K562 (cell line): ENCODE data around the gene GZF1. TPM values are rescaled to one million over a fixed set of nuclear protein-coding genes. Genes with fewer than 3 reads are reported as not detected.

Source experiments
- ATF7 ChIP-seq: fragments of 450-650 bp; IDR thresholded peaks from 2 replicates; pipeline ENCODE4 v1.7.1; 2014; ENCODE audit warnings: mild to moderate bottlenecking, moderate library complexity
- BACH1 ChIP-seq: fragments of 200-800 bp; sonication (Bioruptor generic); IDR thresholded peaks from 2 replicates; pipeline ENCODE4 v1.6.1; 2016; ENCODE audit warnings: missing genetic modification characterization, missing compliant biosample characterization
- CCNT2 ChIP-seq: IDR thresholded peaks from 2 replicates; pipeline ENCODE4 v1.6.1; 2011; ENCODE audit warnings: borderline replicate concordance, low read depth, mild to moderate bottlenecking, moderate library complexity, mixed read lengths, low read length; ENCODE audit not compliant: insufficient read length; ENCODE audit errors: extremely low read depth
- EGR1 ChIP-seq: fragments of 450-650 bp; conservative IDR thresholded peaks from 2 replicates; pipeline ENCODE4 v1.6.1; 2017; ENCODE audit warnings: mild to moderate bottlenecking
- FOXA1 ChIP-seq: fragments of 450-650 bp; IDR thresholded peaks from 2 replicates; pipeline ENCODE4 v1.6.1; 2016; ENCODE audit warnings: mild to moderate bottlenecking, borderline replicate concordance
- FOXP1 ChIP-seq: sonication (generic); formaldehyde crosslinking; IDR thresholded peaks from 2 replicates; pipeline ENCODE4 v1.8.0; 2022; ENCODE audit warnings: mild to moderate bottlenecking, missing genetic modification reagents
- HMG20B ChIP-seq: fragments of 250-450 bp; sonication (Bioruptor Pico); IDR thresholded peaks from 2 replicates; pipeline ENCODE4 v1.5.0; 2021; ENCODE audit warnings: mild to moderate bottlenecking
- MXI1 ChIP-seq: IDR thresholded peaks from 2 replicates; pipeline ENCODE4 v1.6.1; 2011; ENCODE audit warnings: low read depth, mild to moderate bottlenecking, improper control_type of control experiment, low read length
- NFRKB ChIP-seq: fragments of 450-650 bp; IDR thresholded peaks from 2 replicates; pipeline ENCODE4 v1.6.1; 2016; ENCODE audit warnings: low read depth
- RAD51 ChIP-seq: fragments of 450-650 bp; IDR thresholded peaks from 2 replicates; pipeline ENCODE4 v1.7.1; 2016; ENCODE audit warnings: low read depth, mild to moderate bottlenecking, borderline replicate concordance
- SNIP1 ChIP-seq: fragments of 450-650 bp; IDR thresholded peaks from 2 replicates; pipeline ENCODE4 v1.7.1; 2017; ENCODE audit warnings: low read depth, mild to moderate bottlenecking
- polyA plus RNA-seq, 8 experiments: library from polyadenylated mRNA; depleted of rRNA in 4 of 8; stranded (reverse) in 5 of 8; unstranded in 3 of 8; fragments of >200 nt; fragmentation: Nextera tagmentation in 2 of 8; fragmentation: Illumina TruSeq in 1 of 8; extraction: Ambion mirVana in 2 of 8; extraction: Trizol in 1 of 8; gene quantifications; 2 replicates each; pipeline versions ENCODE4 v1.2.1 to v1.2.3, GENCODE V29; 2011 to 2014; ENCODE audit warnings: inconsistent platforms in 1 of 8, missing spikeins in 1 of 8
- total RNA-seq, 7 experiments: library from RNA; depleted of rRNA in 6 of 7; stranded (reverse); fragments of >200 nt in 6 of 7; fragmentation: Illumina TruSeq in 2 of 7; extraction: Trizol in 2 of 7; gene quantifications; 2 replicates each; pipeline versions ENCODE4 v1.2.1 to v1.2.3, GENCODE V29; 2011 to 2021; ENCODE audit warnings: low replicate concordance in 1 of 7
- TF ChIP-seq, protein P1 (sequence below), 2 experiments: fragments of 250-450 bp in 1 of 2; fragments of 450-650 bp in 1 of 2; sonication (Bioruptor Pico) in 1 of 2; IDR thresholded peaks; 2 replicates each; pipeline versions ENCODE4 v1.6.1 to v1.8.0; 2016 to 2021; ENCODE audit warnings: mild to moderate bottlenecking in 2 of 2, moderate library complexity in 2 of 2, missing compliant biosample characterization in 1 of 2, missing genetic modification characterization in 1 of 2
- TF ChIP-seq, protein P2 (sequence below), 2 experiments: fragments of 450-650 bp in 1 of 2; IDR thresholded peaks; 2 replicates each; pipeline ENCODE4 v1.6.1; 2011 to 2017; ENCODE audit warnings: low read depth in 2 of 2, antibody characterized with exemption in 1 of 2, borderline replicate concordance in 1 of 2, low read length in 1 of 2, mild to moderate bottlenecking in 1 of 2, mixed read lengths in 1 of 2; ENCODE audit not compliant: control insufficient read depth in 1 of 2
- TF ChIP-seq, protein P3 (sequence below): fragments of 450-650 bp; formaldehyde crosslinking; IDR thresholded peaks from 2 replicates; pipeline ENCODE4 v1.4.0; 2020; ENCODE audit warnings: mild to moderate bottlenecking, moderate library complexity
- TF ChIP-seq, protein P4 (sequence below): sonication (generic); formaldehyde crosslinking; IDR thresholded peaks from 2 replicates; pipeline ENCODE4 v1.8.0; 2022; ENCODE audit warnings: mild to moderate bottlenecking, low read depth, missing genetic modification reagents
- TF ChIP-seq, protein P5 (sequence below): fragments of 450-650 bp; IDR thresholded peaks from 2 replicates; pipeline ENCODE4 v1.6.1; 2014; ENCODE audit warnings: low read depth, mild to moderate bottlenecking, moderate library complexity, borderline replicate concordance
- TF ChIP-seq, protein P6 (sequence below): fragments of 450-650 bp; formaldehyde crosslinking; IDR thresholded peaks from 2 replicates; pipeline ENCODE4 v1.4.0; 2020; ENCODE audit warnings: mild to moderate bottlenecking, moderate library complexity

Gene GZF1
- total and polyA plus RNA-seq, 9 of the 15 experiments (the other 6 are each of a cell fraction or from before 2014, with no cell fraction given): 1.2 to 15.7 (median 7.4) TPM

DNA sequence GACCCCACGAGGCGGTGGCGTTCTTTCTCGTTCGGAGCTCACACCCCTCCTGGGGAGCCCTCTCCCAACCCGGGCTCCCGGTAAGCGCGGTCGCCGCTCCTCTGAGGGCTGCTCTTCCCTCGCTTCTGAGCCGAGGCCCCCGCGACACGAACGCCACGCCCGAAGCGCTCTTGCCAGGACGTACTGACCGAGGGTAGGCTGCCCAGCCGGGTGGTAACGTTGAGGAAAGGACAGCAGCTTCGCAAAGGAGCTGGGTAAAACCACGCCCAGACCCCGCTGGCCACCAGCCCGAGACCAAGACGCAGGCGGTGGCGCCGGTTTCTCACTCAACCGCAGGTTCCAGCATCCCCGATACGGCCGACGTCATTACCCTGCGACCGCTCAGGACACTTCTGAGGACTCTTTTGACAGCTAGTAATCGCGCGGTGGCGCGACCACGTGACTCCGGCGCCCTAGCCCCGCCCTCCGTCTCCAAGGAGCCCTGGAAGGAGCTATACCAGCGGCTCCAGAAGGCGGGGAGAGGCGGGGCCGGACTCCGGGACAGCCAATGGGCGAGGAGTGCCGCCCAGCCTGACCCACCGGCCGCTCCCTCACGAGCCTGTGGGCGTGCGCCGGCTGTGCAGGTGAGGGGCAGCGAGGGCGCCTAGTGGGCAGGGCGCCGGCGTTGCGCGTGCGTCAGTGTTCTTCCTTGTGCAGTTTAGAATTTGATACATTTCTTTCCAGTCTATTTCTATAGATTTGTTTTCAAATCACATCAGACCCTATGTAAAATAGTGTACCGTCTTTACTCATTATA lies 4.0 kb upstream of the GZF1 start (continued):
- TF ChIP-seq, protein P1, sequence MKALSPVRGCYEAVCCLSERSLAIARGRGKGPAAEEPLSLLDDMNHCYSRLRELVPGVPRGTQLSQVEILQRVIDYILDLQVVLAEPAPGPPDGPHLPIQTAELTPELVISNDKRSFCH (CRISPR knock-in tag; IDR thresholded peaks at IDR 0.05): no peak
- TF ChIP-seq, protein P1 (tag; IDR thresholded peaks at IDR 0.05): no peak
- TF ChIP-seq, protein P2, sequence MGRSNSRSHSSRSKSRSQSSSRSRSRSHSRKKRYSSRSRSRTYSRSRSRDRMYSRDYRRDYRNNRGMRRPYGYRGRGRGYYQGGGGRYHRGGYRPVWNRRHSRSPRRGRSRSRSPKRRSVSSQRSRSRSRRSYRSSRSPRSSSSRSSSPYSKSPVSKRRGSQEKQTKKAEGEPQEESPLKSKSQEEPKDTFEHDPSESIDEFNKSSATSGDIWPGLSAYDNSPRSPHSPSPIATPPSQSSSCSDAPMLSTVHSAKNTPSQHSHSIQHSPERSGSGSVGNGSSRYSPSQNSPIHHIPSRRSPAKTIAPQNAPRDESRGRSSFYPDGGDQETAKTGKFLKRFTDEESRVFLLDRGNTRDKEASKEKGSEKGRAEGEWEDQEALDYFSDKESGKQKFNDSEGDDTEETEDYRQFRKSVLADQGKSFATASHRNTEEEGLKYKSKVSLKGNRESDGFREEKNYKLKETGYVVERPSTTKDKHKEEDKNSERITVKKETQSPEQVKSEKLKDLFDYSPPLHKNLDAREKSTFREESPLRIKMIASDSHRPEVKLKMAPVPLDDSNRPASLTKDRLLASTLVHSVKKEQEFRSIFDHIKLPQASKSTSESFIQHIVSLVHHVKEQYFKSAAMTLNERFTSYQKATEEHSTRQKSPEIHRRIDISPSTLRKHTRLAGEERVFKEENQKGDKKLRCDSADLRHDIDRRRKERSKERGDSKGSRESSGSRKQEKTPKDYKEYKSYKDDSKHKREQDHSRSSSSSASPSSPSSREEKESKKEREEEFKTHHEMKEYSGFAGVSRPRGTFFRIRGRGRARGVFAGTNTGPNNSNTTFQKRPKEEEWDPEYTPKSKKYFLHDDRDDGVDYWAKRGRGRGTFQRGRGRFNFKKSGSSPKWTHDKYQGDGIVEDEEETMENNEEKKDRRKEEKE (IDR thresholded peaks at IDR 0.05; ENCODE audit: borderline replicate concordance in 1 of 2, control insufficient read depth in 1 of 2, low read depth in 2 of 2, low read length in 1 of 2): no peak
- no peak for TF ChIP-seq NFRKB
- peak; percentile 79; the same call in 1 of the 2 replicates for TF ChIP-seq MXI1
- TF ChIP-seq, protein P3, sequence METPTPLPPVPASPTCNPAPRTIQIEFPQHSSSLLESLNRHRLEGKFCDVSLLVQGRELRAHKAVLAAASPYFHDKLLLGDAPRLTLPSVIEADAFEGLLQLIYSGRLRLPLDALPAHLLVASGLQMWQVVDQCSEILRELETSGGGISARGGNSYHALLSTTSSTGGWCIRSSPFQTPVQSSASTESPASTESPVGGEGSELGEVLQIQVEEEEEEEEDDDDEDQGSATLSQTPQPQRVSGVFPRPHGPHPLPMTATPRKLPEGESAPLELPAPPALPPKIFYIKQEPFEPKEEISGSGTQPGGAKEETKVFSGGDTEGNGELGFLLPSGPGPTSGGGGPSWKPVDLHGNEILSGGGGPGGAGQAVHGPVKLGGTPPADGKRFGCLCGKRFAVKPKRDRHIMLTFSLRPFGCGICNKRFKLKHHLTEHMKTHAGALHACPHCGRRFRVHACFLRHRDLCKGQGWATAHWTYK (CRISPR knock-in tag): no peak
- peak; percentile 84 for TF ChIP-seq ATF7
- TF ChIP-seq, protein P4, sequence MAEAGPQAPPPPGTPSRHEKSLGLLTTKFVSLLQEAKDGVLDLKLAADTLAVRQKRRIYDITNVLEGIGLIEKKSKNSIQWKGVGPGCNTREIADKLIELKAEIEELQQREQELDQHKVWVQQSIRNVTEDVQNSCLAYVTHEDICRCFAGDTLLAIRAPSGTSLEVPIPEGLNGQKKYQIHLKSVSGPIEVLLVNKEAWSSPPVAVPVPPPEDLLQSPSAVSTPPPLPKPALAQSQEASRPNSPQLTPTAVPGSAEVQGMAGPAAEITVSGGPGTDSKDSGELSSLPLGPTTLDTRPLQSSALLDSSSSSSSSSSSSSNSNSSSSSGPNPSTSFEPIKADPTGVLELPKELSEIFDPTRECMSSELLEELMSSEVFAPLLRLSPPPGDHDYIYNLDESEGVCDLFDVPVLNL (CRISPR knock-in tag): no peak
- TF ChIP-seq BACH1 (tag): no peak
- no peak for TF ChIP-seq SNIP1
- peak; percentile 71 for TF ChIP-seq EGR1
- peak; percentile 70 for TF ChIP-seq CCNT2
- no peak for TF ChIP-seq FOXA1
- TF ChIP-seq, protein P5, sequence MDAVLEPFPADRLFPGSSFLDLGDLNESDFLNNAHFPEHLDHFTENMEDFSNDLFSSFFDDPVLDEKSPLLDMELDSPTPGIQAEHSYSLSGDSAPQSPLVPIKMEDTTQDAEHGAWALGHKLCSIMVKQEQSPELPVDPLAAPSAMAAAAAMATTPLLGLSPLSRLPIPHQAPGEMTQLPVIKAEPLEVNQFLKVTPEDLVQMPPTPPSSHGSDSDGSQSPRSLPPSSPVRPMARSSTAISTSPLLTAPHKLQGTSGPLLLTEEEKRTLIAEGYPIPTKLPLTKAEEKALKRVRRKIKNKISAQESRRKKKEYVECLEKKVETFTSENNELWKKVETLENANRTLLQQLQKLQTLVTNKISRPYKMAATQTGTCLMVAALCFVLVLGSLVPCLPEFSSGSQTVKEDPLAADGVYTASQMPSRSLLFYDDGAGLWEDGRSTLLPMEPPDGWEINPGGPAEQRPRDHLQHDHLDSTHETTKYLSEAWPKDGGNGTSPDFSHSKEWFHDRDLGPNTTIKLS: 0 out of 2 replicates have a peak, but pooled peaks have one; percentile 12
- TF ChIP-seq, protein P6, sequence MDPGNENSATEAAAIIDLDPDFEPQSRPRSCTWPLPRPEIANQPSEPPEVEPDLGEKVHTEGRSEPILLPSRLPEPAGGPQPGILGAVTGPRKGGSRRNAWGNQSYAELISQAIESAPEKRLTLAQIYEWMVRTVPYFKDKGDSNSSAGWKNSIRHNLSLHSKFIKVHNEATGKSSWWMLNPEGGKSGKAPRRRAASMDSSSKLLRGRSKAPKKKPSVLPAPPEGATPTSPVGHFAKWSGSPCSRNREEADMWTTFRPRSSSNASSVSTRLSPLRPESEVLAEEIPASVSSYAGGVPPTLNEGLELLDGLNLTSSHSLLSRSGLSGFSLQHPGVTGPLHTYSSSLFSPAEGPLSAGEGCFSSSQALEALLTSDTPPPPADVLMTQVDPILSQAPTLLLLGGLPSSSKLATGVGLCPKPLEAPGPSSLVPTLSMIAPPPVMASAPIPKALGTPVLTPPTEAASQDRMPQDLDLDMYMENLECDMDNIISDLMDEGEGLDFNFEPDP: no peak
- peak; percentile 98 for TF ChIP-seq RAD51
- no peak for TF ChIP-seq HMG20B (CRISPR knock-in tag)
- no peak for TF ChIP-seq FOXP1
